GM23338 (cell line): ENCODE data around the gene GRK2. TPM values are rescaled to one million over a fixed set of nuclear protein-coding genes. Genes with fewer than 3 reads are reported as not detected.

Experiments
- ATAC-seq: fragments of 200-7000 bp; cut with Tn5 transposase; 3 replicates; pipeline ENCODE4 v1.9.1; 2020
- DNase-seq: peaks from one replicate; pipeline ENCODE4 v3.0.0-alpha.2; 2015; ENCODE audit warnings: low spot score
- H2AFZ ChIP-seq: fragments of 200-600 bp; sonication (generic); 2 replicates; pipeline ENCODE4 v1.8.0; 2016; ENCODE audit warnings: antibody characterized with exemption, mild to moderate bottlenecking, moderate library complexity
- H3F3A ChIP-seq: fragments of 200-600 bp; sonication (generic); replicated peaks from 2 replicates; pipeline ENCODE4 v1.8.0; 2017; ENCODE audit warnings: antibody characterized with exemption, mixed run types, low read depth
- H3K27ac ChIP-seq: fragments of 200-600 bp; sonication (generic); 2 replicates; pipeline ENCODE4 v1.6.1; 2016; ENCODE audit warnings: low read depth
- H3K27me3 ChIP-seq: fragments of 200-600 bp; sonication (generic); 2 replicates; pipeline ENCODE4 v1.8.0; 2016; ENCODE audit warnings: mild to moderate bottlenecking, mixed run types, moderate library complexity; ENCODE audit not compliant: insufficient read depth
- H3K36me3 ChIP-seq: fragments of 200-600 bp; sonication (generic); 2 replicates; pipeline ENCODE4 v1.8.0; 2016; ENCODE audit warnings: mild to moderate bottlenecking; ENCODE audit not compliant: insufficient read depth
- H3K4me1 ChIP-seq: fragments of 200-600 bp; sonication (generic); 2 replicates; pipeline ENCODE4 v1.8.0; 2016; ENCODE audit warnings: mild to moderate bottlenecking, moderate library complexity; ENCODE audit not compliant: insufficient read depth
- H3K4me2 ChIP-seq: fragments of 200-600 bp; sonication (generic); 2 replicates; pipeline ENCODE4 v1.7.1; 2017; ENCODE audit warnings: mixed run types
- H3K4me3 ChIP-seq: fragments of 200-600 bp; sonication (generic); 2 replicates; pipeline ENCODE4 v1.6.1; 2016; ENCODE audit warnings: mixed run types
- H3K79me2 ChIP-seq: fragments of 200-600 bp; sonication (generic); replicated peaks from 2 replicates; pipeline ENCODE4 v1.8.0; 2017; ENCODE audit warnings: mild to moderate bottlenecking; ENCODE audit not compliant: insufficient read depth
- H3K9me2 ChIP-seq: fragments of 200-600 bp; sonication (generic); 2 replicates; pipeline ENCODE4 v1.8.0; 2017; ENCODE audit not compliant: insufficient read depth
- H4K20me1 ChIP-seq: fragments of 200-600 bp; sonication (generic); replicated peaks from 2 replicates; pipeline ENCODE4 v1.8.0; 2017; ENCODE audit warnings: mild to moderate bottlenecking; ENCODE audit not compliant: insufficient read depth
- H3K27ac Mint-ChIP-seq: 2 replicates; pipeline ENCODE4 v1.8.0; 2020; ENCODE audit warnings: inconsistent platforms, mild to moderate bottlenecking, moderate library complexity, mixed read lengths
- H3K27me3 Mint-ChIP-seq: 3 replicates; pipeline ENCODE4 v1.8.0; 2022; ENCODE audit warnings: low read depth, mild to moderate bottlenecking, moderate library complexity, mixed read lengths, inconsistent platforms; ENCODE audit not compliant: insufficient read depth, poor library complexity
- H3K36me3 Mint-ChIP-seq: 3 replicates; pipeline ENCODE4 v1.8.0; 2021; ENCODE audit warnings: low read depth, mild to moderate bottlenecking, inconsistent platforms, moderate library complexity, mixed read lengths
- H3K4me1 Mint-ChIP-seq: 3 replicates; pipeline ENCODE4 v1.8.0; 2020; ENCODE audit warnings: mild to moderate bottlenecking, inconsistent platforms, mixed read lengths
- H3K4me3 Mint-ChIP-seq: 3 replicates; pipeline ENCODE4 v1.8.0; 2021; ENCODE audit warnings: moderate library complexity, mild to moderate bottlenecking, inconsistent platforms, mixed read lengths
- H3K9me3 Mint-ChIP-seq: 3 replicates; pipeline ENCODE4 v1.8.0; 2020; ENCODE audit warnings: moderate library complexity, mild to moderate bottlenecking, inconsistent platforms, mixed read lengths
- CREB1 ChIP-seq: fragments of 250-450 bp; sonication (Bioruptor Pico); IDR thresholded peaks from 2 replicates; pipeline ENCODE4 v1.5.0; 2020; ENCODE audit warnings: low read depth, mild to moderate bottlenecking, moderate library complexity
- CTCF ChIP-seq, 2 experiments: fragments of 200-600 bp in 1 of 2; sonication (generic) in 1 of 2; conservative IDR thresholded peaks; 2 replicates each; pipeline versions ENCODE4 v1.5.1 to v1.6.1; 2016 to 2017; ENCODE audit warnings: antibody characterized with exemption in 2 of 2, low read depth in 2 of 2, mild to moderate bottlenecking in 2 of 2, moderate library complexity in 1 of 2
- ETS1 ChIP-seq: IDR thresholded peaks from 2 replicates; pipeline ENCODE4 v1.6.1; 2016; ENCODE audit warnings: antibody characterized with exemption
- EZH2 ChIP-seq: fragments of 200-600 bp; sonication (generic); IDR thresholded peaks from one replicate; pipeline ENCODE4 v1.8.0; 2017; ENCODE audit warnings: antibody characterized with exemption, mild to moderate bottlenecking, low read depth; ENCODE audit not compliant: unreplicated experiment
- EZH2phosphoT487 ChIP-seq: fragments of 200-600 bp; sonication (generic); IDR thresholded peaks from one replicate; pipeline ENCODE4 v1.8.1; 2018; ENCODE audit warnings: antibody characterized with exemption; ENCODE audit not compliant: unreplicated experiment
- JUNB ChIP-seq: IDR thresholded peaks from one replicate; pipeline ENCODE4 v1.6.1; 2016; ENCODE audit warnings: antibody characterized with exemption; ENCODE audit not compliant: unreplicated experiment
- NANOG ChIP-seq: IDR thresholded peaks from 2 replicates; pipeline ENCODE4 v1.6.1; 2016; ENCODE audit warnings: antibody characterized with exemption, borderline replicate concordance
- POLR2AphosphoS5 ChIP-seq: IDR thresholded peaks from 2 replicates; pipeline ENCODE4 v1.6.1; 2016; ENCODE audit warnings: antibody characterized with exemption, low read depth
- STAT1 ChIP-seq: IDR thresholded peaks from one replicate; pipeline ENCODE4 v1.6.1; 2016; ENCODE audit warnings: antibody characterized with exemption; ENCODE audit not compliant: unreplicated experiment
- ZNF114 ChIP-seq: fragments of 250-450 bp; sonication (Bioruptor Pico); IDR thresholded peaks from 2 replicates; pipeline ENCODE4 v1.5.0; 2020; ENCODE audit warnings: mild to moderate bottlenecking, moderate library complexity
- ZNF331 ChIP-seq: fragments of 250-450 bp; sonication (Bioruptor Pico); IDR thresholded peaks from 2 replicates; pipeline ENCODE4 v1.5.0; 2020; ENCODE audit warnings: low read depth, mild to moderate bottlenecking, moderate library complexity
- ZNF462 ChIP-seq: fragments of 250-450 bp; sonication (Bioruptor Pico); IDR thresholded peaks from 2 replicates; pipeline ENCODE4 v1.5.0; 2020; ENCODE audit warnings: mild to moderate bottlenecking, moderate library complexity
- polyA plus RNA-seq: library from polyadenylated mRNA; unstranded; fragments of >200 nt; fragmentation: Nextera tagmentation; extraction: Ambion mirVana; gene quantifications from 2 replicates; pipeline ENCODE4 v1.2.1, GENCODE V29; 2016
- total RNA-seq: library from RNA; depleted of rRNA; stranded (reverse); fragments of >200 nt; shearing (Covaris generic); gene quantifications from 2 replicates; pipeline ENCODE4 v1.2.3, GENCODE V29; 2014

GRK2 gene
- total and polyA plus RNA-seq, 2 experiments from 2014 or later: 19.5 to 72.5 TPM

GRCh38 chr11:67295846-67296245 lies 29.6 kb downstream of the GRK2 start:
- H3F3A ChIP-seq: no peaks in the 10 kb centered on the region
- H3K9me3 Mint-ChIP-seq: peaks cover 14% of the 10 kb centered on the region
- no peaks in the 10 kb centered on the region for H3K79me2 ChIP-seq
- H4K20me1 ChIP-seq: no peaks in the 10 kb centered on the region
- no peak overlapping the region for H3K4me2 ChIP-seq
- ATAC-seq: no peak
- no peak for DNase-seq
- no peak overlapping the region for H3K27ac Mint-ChIP-seq
- TF ChIP-seq ZNF114: no peak
- TF ChIP-seq CTCF (conservative IDR thresholded peaks at IDR 0.05; ENCODE audit: low read depth in 2 of 2): no peak
- no peak for TF ChIP-seq EZH2phosphoT487
- no peak for TF ChIP-seq ZNF331
- TF ChIP-seq CREB1 (CRISPR knock-in tag): no peak
- no peaks in the 10 kb centered on the region for H3K27me3 ChIP-seq
- H3K27ac ChIP-seq: no peak overlapping the region
- no peaks in the 10 kb centered on the region for H3K9me2 ChIP-seq
- no peak overlapping the region for H3K4me3 ChIP-seq
- peaks cover 4% of the 10 kb centered on the region for H3K27me3 Mint-ChIP-seq
- H3K36me3 Mint-ChIP-seq: peaks cover 47% of the 10 kb centered on the region
- H3K36me3 ChIP-seq: peaks cover 8% of the 10 kb centered on the region; the same call in 1 of the 2 replicates
- no peaks in the 10 kb centered on the region for H3K4me1 Mint-ChIP-seq
- H2AFZ ChIP-seq: no peak overlapping the region
- no peak overlapping the region for H3K4me3 Mint-ChIP-seq
- H3K4me1 ChIP-seq: no peaks in the 10 kb centered on the region

DNA sequence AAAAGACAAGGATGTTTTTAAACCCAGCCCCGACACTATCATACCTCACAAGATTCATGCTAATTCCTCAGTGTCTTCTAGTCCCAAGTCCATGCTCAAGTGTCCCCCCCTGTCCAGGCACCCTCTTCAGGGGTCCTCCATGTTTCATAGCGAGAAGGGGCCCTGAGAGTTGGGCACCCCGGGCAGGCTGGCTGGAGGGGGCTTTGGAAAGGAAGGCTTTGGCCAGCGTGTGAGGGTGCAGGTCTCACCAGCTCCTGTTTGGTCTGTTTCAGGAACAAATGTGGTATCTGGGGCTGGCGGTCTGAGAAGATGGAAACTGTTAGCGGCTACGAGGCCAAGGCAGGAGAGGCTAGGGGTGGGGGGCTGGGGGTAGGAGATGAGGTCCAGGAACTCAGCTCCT lies 32.5 kb downstream of the GRK2 start:
- H3K36me3 Mint-ChIP-seq: peaks cover 34% of the 10 kb centered on the region
- H3K27ac Mint-ChIP-seq: no peak overlapping the region
- Histone ChIP-seq H3K9me2 (no peaks in the 10 kb centered on the region), H3K4me3 (no peak overlapping the region), H3K27ac (no peak overlapping the region), H4K20me1 (no peaks in the 10 kb centered on the region), H3K79me2 (no peaks in the 10 kb centered on the region), H3F3A (peaks cover 4% of the 10 kb centered on the region; the same call in 1 of the 2 replicates), H3K27me3 (no peaks in the 10 kb centered on the region), H3K4me2 (no peak overlapping the region), H3K4me1 (peaks cover 9% of the 10 kb centered on the region; the same call in 1 of the 2 replicates), H2AFZ (no peak overlapping the region), H3K36me3 (peaks cover 8% of the 10 kb centered on the region; the same call in 1 of the 2 replicates)
- H3K27me3 Mint-ChIP-seq: peaks cover 2% of the 10 kb centered on the region
- no peak overlapping the region; the same call in 2 of the 3 replicates for H3K4me3 Mint-ChIP-seq
- H3K4me1 Mint-ChIP-seq: 0 out of 3 replicates have a peak, but pooled peaks cover 3% of the 10 kb centered on the region
- peaks cover 14% of the 10 kb centered on the region for H3K9me3 Mint-ChIP-seq
- DNase-seq: no peak
- ATAC-seq: no peak
- TF ChIP-seq ETS1: no peak
- no peak for TF ChIP-seq ZNF462
- no peak for TF ChIP-seq ZNF114
- TF ChIP-seq ZNF331: no peak
- no peak for TF ChIP-seq EZH2phosphoT487
- TF ChIP-seq POLR2AphosphoS5: no peak
- TF ChIP-seq CREB1 (CRISPR knock-in tag): no peak
- no peak for TF ChIP-seq JUNB
- no peak for TF ChIP-seq EZH2
- TF ChIP-seq NANOG: no peak
- TF ChIP-seq STAT1: no peak
